GM19239 (cell line): ENCODE results near the gene DIPK2B.

Experiments used
- DNase-seq: peaks from one replicate; pipeline ENCODE4 v3.0.0; 2011; ENCODE audit warnings: low spot score; ENCODE audit not compliant: insufficient read length
- FAIRE-seq: peaks from 2 replicates; lab custom pipeline; 2011; peaks lifted over from hg19 to GRCh38; lab: Jason Lieb, UNC

DIPK2B gene

DNA sequence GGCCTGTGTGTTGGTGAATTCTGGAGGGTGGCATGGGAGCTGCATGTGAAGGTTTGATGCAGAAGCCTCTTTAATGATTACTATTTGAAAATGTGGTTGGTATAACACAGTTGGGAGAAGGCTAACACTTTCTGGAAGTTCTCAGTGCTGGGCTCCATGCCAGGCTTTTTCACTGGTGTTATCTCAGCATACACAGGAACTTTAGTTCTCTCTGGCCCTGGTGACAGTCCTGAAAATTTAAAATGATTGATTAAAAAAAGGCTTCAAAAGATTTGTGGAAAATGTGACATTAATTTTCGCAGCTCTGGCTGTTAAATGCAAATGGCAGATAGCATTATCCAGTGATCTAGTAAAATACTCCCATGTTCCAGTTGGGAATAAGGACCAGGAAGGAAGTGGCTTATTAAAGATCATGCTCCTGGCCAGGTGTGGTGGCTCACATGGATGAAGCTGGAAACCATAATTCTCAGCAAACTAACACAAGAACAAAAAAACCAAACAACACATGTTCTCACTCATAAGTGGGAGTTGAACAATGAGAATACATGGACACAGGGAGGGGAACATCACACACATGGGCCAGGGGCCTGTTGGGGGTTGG, 36.6 kb downstream of the DIPK2B start:
- DNase-seq, result no peak
- no peak for FAIRE-seq

- DNase-seq (no peak), FAIRE-seq (no peak)
Observed at GRCh38 chrX:45157647-45158046, 43.0 kb downstream of the DIPK2B start.

- DNase-seq (no peak), FAIRE-seq (no peak)
Observed at GRCh38 chrX:45154462-45154861, 46.2 kb downstream of the DIPK2B start.

DNA sequence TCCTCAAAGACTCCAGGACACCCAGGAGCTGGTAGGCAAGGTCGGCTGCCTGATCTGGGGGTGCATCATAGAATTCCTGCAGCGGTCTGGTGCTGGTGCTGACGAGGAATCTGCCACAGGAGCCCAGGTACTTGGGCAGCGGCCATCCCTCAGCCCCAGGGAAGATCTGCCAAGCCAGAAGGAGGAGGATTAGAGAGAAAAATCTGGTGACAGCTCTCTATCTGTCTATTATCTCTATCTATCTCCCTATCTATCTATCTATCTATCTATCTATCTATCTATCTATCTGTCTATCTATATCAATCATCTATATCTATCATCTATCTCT, 46.7 kb downstream of the DIPK2B start:
- DNase-seq (no peak), FAIRE-seq (no peak)
